Peyer's patch (tissue), 4 donors: ENCODE data around the gene ERC1. TPM values are rescaled to one million over a fixed set of nuclear protein-coding genes. Genes with fewer than 3 reads are reported as not detected.

Experiments
- DNase-seq, 3 donors: peaks; one replicate each; pipeline ENCODE4 v3.0.0-alpha.2; 2017 to 2019
- H3K27ac ChIP-seq, 4 donors: fragments of 200-600 bp; sonication (generic); one replicate each; pipeline ENCODE4 v1.5.1; 2016 to 2019
- H3K27me3 ChIP-seq, 2 donors: fragments of 200-600 bp; sonication (generic); one replicate each; pipeline ENCODE4 v1.5.1; 2019
- H3K36me3 ChIP-seq, 3 donors: fragments of 200-600 bp; sonication (generic); one replicate each; pipeline ENCODE4 v1.5.1; 2016 to 2019
- H3K4me1 ChIP-seq, 4 donors: fragments of 200-600 bp; sonication (generic); one replicate each; pipeline ENCODE4 v1.5.1; 2016 to 2019
- H3K4me3 ChIP-seq, 4 donors: fragments of 200-600 bp; sonication (generic); 1 replicate in 3 of 4; 2 replicates in 1 of 4; pipeline ENCODE4 v1.5.1; 2016 to 2019; ENCODE audit warnings: mild to moderate bottlenecking in 1 of 4
- H3K9me3 ChIP-seq, 4 donors: fragments of 200-600 bp; sonication (generic); one replicate each; pipeline ENCODE4 v1.5.1; 2016 to 2019; ENCODE audit warnings: mild to moderate bottlenecking in 1 of 4
- POLR2A ChIP-seq, 2 donors: fragments of 450-650 bp; IDR thresholded peaks; one replicate each; pipeline ENCODE4 v1.5.1; 2017; ENCODE audit warnings: antibody characterized with exemption in 2 of 2, mild to moderate bottlenecking in 2 of 2, moderate library complexity in 2 of 2
- total RNA-seq, 4 donors: library from RNA; depleted of rRNA; stranded (reverse); fragments of >200 nt; gene quantifications; one replicate each; pipeline ENCODE4 v1.1.0, GENCODE V29; 2016
- TF ChIP-seq, protein P1 (sequence below), 6 experiments: fragments of 450-650 bp in 4 of 6; fragments of 200-600 bp in 2 of 6; sonication (generic) in 1 of 6; IDR thresholded peaks; one replicate each; pipeline ENCODE4 v1.5.1; 2017 to 2019; ENCODE audit warnings: antibody characterized with exemption in 6 of 6, mild to moderate bottlenecking in 3 of 6, moderate library complexity in 1 of 6

Gene ERC1
- total RNA-seq, 4 donors from 2014 or later = 26.5 to 184 (median 31.7) TPM

DNA sequence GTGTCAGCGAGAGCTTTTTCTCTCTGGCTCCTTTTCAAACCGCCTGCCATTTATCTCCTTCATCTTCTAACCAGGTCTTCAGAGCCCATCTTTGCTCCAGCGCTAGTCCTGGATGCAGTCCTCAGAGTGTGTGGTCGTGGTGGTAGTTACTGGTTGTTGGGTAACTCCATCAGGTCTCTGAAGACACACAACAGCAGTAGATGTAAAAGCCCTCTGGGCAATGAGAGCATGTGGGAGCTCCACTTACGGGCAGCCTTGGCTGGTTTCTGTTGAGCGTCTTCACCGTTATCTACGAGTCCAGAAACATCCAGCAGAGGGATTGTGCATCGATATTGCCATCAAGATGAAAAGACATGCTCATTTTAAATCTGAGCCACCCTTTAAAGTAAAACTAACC is 542.2 kb downstream of the ERC1 start:
- H3K27me3 ChIP-seq = peaks cover 0 to 24% of the 10 kb centered on the region in 2 donors
- no peaks in the 10 kb centered on the region for H3K36me3 ChIP-seq
- peak overlapping the region in 3 of 4 donors; percentile 6 to 35 (median 7) for H3K4me3 ChIP-seq
- no peaks in the 10 kb centered on the region for H3K9me3 ChIP-seq
- no peak for DNase-seq
- H3K4me1 ChIP-seq = peaks cover 0 to 24% (median 0%) of the 10 kb centered on the region in 4 donors
- TF ChIP-seq POLR2A (IDR thresholded peaks at IDR 0.05) = no peak
- TF ChIP-seq, protein P1, sequence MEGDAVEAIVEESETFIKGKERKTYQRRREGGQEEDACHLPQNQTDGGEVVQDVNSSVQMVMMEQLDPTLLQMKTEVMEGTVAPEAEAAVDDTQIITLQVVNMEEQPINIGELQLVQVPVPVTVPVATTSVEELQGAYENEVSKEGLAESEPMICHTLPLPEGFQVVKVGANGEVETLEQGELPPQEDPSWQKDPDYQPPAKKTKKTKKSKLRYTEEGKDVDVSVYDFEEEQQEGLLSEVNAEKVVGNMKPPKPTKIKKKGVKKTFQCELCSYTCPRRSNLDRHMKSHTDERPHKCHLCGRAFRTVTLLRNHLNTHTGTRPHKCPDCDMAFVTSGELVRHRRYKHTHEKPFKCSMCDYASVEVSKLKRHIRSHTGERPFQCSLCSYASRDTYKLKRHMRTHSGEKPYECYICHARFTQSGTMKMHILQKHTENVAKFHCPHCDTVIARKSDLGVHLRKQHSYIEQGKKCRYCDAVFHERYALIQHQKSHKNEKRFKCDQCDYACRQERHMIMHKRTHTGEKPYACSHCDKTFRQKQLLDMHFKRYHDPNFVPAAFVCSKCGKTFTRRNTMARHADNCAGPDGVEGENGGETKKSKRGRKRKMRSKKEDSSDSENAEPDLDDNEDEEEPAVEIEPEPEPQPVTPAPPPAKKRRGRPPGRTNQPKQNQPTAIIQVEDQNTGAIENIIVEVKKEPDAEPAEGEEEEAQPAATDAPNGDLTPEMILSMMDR (IDR thresholded peaks at IDR 0.05) = no peak
- H3K27ac ChIP-seq = no peak overlapping the region

DNA sequence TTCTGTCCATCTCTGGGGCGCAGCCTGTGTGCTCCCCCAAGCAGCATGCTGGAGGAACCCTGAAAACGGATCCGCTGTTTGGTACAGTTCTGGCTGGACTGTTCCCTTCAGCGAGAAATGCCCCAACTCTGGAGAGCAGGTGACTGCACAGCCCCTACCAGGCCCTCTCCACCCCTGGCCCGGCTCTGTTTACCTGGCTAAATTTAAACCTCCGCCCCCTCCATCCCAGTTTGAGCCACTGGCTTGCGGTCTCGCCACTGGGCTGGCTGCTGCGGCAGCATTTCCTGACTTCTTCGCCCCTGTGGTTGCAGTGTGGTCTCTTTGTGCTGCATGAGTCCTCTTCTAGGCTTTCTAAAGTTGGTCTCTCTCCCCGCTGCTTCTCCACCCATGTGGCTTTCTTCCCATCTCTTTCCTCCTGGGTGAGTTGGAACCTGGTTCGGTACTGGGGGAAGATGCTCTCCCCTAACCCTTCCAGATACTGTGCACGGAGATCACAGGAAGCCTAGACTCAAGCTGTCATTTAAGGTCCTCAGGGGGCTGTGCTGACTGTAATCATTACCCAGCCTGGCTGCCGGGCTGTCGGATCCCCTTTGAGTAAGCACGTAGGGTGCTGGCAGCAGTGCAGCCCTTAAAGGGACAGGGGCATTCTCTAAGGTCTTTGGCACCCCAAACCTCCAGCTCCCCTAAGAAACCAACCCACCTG is 542.7 kb downstream of the ERC1 start:
- Histone ChIP-seq H3K36me3 (no peaks in the 10 kb centered on the region), H3K4me3 (peak overlapping the region in 2 of 4 donors; percentile 7 to 35), H3K27ac (no peak overlapping the region), H3K4me1 (peaks cover 0 to 24% (median 0%) of the 10 kb centered on the region in 4 donors), H3K9me3 (no peaks in the 10 kb centered on the region), H3K27me3 (peaks cover 0 to 24% of the 10 kb centered on the region in 2 donors)
- TF ChIP-seq, protein P1 (IDR thresholded peaks at IDR 0.05) = no peak
- no peak for TF ChIP-seq POLR2A (IDR thresholded peaks at IDR 0.05)
- no peak for DNase-seq

DNA sequence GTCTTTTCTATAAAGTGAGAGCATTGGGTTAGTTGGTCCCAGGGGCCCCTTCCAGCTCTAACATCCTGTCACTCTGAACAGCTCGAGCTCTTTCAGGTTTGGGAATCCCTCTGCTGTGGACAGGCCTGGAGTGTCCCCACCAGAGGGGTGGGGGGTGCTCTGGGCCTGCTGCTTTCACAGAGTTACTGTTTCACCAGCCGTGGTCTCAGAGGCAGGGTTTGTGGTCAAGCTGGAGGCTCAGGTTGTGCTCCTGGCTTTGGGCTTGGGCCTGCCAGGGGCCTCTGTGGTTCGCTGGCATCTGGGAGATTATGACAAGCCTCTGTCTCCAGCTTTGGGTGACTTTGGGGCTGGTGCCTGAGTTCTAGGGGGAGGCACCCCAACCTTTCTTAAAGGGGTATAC is 543.7 kb downstream of the ERC1 start:
- Histone ChIP-seq H3K4me3 (no peak overlapping the region), H3K4me1 (peaks cover 0 to 24% (median 0%) of the 10 kb centered on the region in 4 donors), H3K9me3 (no peaks in the 10 kb centered on the region), H3K36me3 (no peaks in the 10 kb centered on the region), H3K27ac (no peak overlapping the region), H3K27me3 (peaks cover 0 to 18% of the 10 kb centered on the region in 2 donors)
- TF ChIP-seq, protein P1 (IDR thresholded peaks at IDR 0.05) = no peak
- TF ChIP-seq POLR2A (IDR thresholded peaks at IDR 0.05) = no peak
- DNase-seq = no peak

DNA sequence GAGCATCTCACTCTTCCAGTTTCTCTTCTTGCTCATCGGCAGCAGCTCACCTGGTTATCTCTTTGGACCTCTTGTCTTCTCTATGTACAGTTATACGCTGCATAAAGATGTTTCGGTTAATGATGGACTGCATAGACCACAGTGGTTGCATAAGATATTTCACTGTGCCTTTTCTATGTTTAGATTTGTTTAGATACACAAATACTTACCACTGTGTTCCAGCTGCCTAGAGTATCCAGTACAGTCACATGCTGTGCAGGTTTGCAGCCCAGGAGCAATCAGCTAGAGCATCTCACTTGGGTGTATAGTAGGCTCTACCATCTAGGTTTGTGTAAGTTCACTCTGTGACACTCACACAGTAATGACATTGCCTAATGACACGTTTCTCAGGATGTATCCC is 545.8 kb downstream of the ERC1 start:
- Histone ChIP-seq H3K4me3 (no peak overlapping the region), H3K36me3 (no peaks in the 10 kb centered on the region), H3K27ac (no peak overlapping the region), H3K9me3 (no peaks in the 10 kb centered on the region), H3K4me1 (peaks cover 0 to 8% (median 0%) of the 10 kb centered on the region in 4 donors), H3K27me3 (peaks cover 0 to 2% of the 10 kb centered on the region in 2 donors)
- peak in 1 of 3 donors; percentile 8 for DNase-seq
- TF ChIP-seq, protein P1 (IDR thresholded peaks at IDR 0.05) = no peak
- no peak for TF ChIP-seq POLR2A (IDR thresholded peaks at IDR 0.05)

DNA sequence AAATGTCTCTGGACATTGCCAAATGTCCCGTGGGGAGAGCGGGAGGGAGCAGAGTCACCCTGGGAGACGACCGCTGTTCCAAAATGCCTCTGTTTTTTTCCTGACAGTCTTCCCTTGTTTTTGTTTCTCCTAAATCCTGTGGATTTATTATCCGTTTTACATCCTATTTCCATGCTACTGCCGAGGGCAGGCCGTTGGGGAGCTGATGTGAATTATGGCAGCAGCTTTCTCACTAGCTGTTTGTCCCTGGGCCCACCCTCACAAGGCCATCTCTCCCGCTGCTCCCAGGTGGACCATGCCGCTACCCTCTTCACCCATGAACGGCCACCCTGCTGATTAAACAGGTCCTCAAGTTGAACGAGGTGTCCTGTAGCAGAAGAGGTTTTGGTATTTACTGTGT is 548.1 kb downstream of the ERC1 start:
- no peak overlapping the region for H3K27ac ChIP-seq
- H3K4me1 ChIP-seq = no peaks in the 10 kb centered on the region
- no peak overlapping the region for H3K4me3 ChIP-seq
- no peaks in the 10 kb centered on the region for H3K27me3 ChIP-seq
- TF ChIP-seq POLR2A (IDR thresholded peaks at IDR 0.05) = no peak
- TF ChIP-seq, protein P1 (IDR thresholded peaks at IDR 0.05) = no peak
- H3K36me3 ChIP-seq = no peaks in the 10 kb centered on the region
- no peaks in the 10 kb centered on the region for H3K9me3 ChIP-seq
- no peak for DNase-seq
